HepG2 (cell line): ENCODE measurements around the gene OLFM2. TPM values are rescaled to one million over a fixed set of nuclear protein-coding genes. Genes with fewer than 3 reads are reported as not detected.

Source experiments
- ATF6 ChIP-seq: sonication (generic); formaldehyde crosslinking; conservative IDR thresholded peaks from 2 replicates; pipeline ENCODE4 v1.4.0; 2020; ENCODE audit warnings: missing genetic modification reagents
- ATF7-NPFF ChIP-seq: sonication (generic); formaldehyde crosslinking; IDR thresholded peaks from 2 replicates; pipeline ENCODE4 v1.8.1; 2023; ENCODE audit warnings: mild to moderate bottlenecking, low read depth, missing genetic modification reagents, moderate library complexity
- DMAP1 ChIP-seq: IDR thresholded peaks from 2 replicates; pipeline ENCODE4 v1.6.1; 2016
- DR1 ChIP-seq: sonication (generic); formaldehyde crosslinking; IDR thresholded peaks from 2 replicates; pipeline ENCODE4 v1.8.0; 2021; ENCODE audit warnings: mild to moderate bottlenecking, missing genetic modification reagents, inconsistent platforms
- FIP1L1 ChIP-seq: fragments of 200-400 bp; formaldehyde crosslinking; IDR thresholded peaks from 2 replicates; pipeline ENCODE4 v1.6.1; 2018; ENCODE audit warnings: low read depth, mild to moderate bottlenecking, low read length, moderate library complexity, borderline replicate concordance; ENCODE audit not compliant: insufficient read depth
- HMG20A ChIP-seq: IDR thresholded peaks from 2 replicates; pipeline ENCODE4 v1.6.1; 2016; ENCODE audit warnings: borderline replicate concordance
- HOXA5 ChIP-seq: sonication (generic); formaldehyde crosslinking; IDR thresholded peaks from 2 replicates; pipeline ENCODE4 v1.4.0; 2020; ENCODE audit warnings: missing genetic modification reagents
- KAT8 ChIP-seq: IDR thresholded peaks from 2 replicates; pipeline ENCODE4 v1.6.1; 2016; ENCODE audit warnings: missing genetic modification reagents, missing compliant biosample characterization
- MLXIP ChIP-seq: sonication (generic); formaldehyde crosslinking; IDR thresholded peaks from 2 replicates; pipeline ENCODE4 v1.9.0; 2021; ENCODE audit warnings: missing genetic modification reagents, borderline replicate concordance
- MNT ChIP-seq: fragments of 450-650 bp; IDR thresholded peaks from 2 replicates; pipeline ENCODE4 v1.6.1; 2016
- MTERF4 ChIP-seq: sonication (generic); formaldehyde crosslinking; IDR thresholded peaks from 2 replicates; pipeline ENCODE4 v1.8.0; 2023; ENCODE audit warnings: mild to moderate bottlenecking, missing genetic modification reagents
- MXD3 ChIP-seq: IDR thresholded peaks from 2 replicates; pipeline ENCODE4 v1.6.1; 2016; ENCODE audit warnings: mild to moderate bottlenecking, missing biosample characterization, missing genetic modification reagents
- PHF8 ChIP-seq: sonication (generic); formaldehyde crosslinking; IDR thresholded peaks from 2 replicates; pipeline ENCODE4 v1.5.0; 2020; ENCODE audit warnings: missing genetic modification reagents
- SALL2 ChIP-seq: sonication (generic); formaldehyde crosslinking; IDR thresholded peaks from 2 replicates; pipeline ENCODE4 v1.8.1; 2023; ENCODE audit warnings: mild to moderate bottlenecking, missing genetic modification reagents, inconsistent platforms
- TAF1 ChIP-seq: sonication (generic); formaldehyde crosslinking; IDR thresholded peaks from 2 replicates; pipeline ENCODE4 v1.4.0; 2020; ENCODE audit warnings: missing genetic modification reagents
- ZKSCAN5 ChIP-seq: sonication (generic); formaldehyde crosslinking; IDR thresholded peaks from 2 replicates; pipeline ENCODE4 v1.5.1; 2020; ENCODE audit warnings: mild to moderate bottlenecking, missing genetic modification reagents
- ZNF124 ChIP-seq: sonication (generic); formaldehyde crosslinking; IDR thresholded peaks from 2 replicates; pipeline ENCODE4 v1.4.0; 2020; ENCODE audit warnings: missing genetic modification reagents
- ZNF329 ChIP-seq: sonication (generic); formaldehyde crosslinking; IDR thresholded peaks from 2 replicates; pipeline ENCODE4 v1.9.0; 2021; ENCODE audit warnings: low read depth, mild to moderate bottlenecking, missing genetic modification reagents
- ZNF44 ChIP-seq: sonication (generic); formaldehyde crosslinking; IDR thresholded peaks from 2 replicates; pipeline ENCODE4 v1.5.1; 2020; ENCODE audit warnings: mild to moderate bottlenecking, missing genetic modification reagents
- ZNF652 ChIP-seq: IDR thresholded peaks from 2 replicates; pipeline ENCODE4 v1.6.1; 2016; ENCODE audit warnings: low read depth, borderline replicate concordance
- ZNF709 ChIP-seq: sonication (generic); formaldehyde crosslinking; IDR thresholded peaks from 2 replicates; pipeline ENCODE4 v1.5.0; 2020; ENCODE audit warnings: mild to moderate bottlenecking, missing genetic modification reagents
- polyA plus RNA-seq, 8 experiments: library from polyadenylated mRNA; depleted of rRNA in 3 of 8; stranded (reverse) in 7 of 8; unstranded in 1 of 8; fragments of >200 nt; fragmentation: Illumina TruSeq in 4 of 8; extraction: Trizol in 4 of 8; gene quantifications; 2 replicates each; pipeline versions ENCODE4 v1.2.1 to v1.2.3, GENCODE V29; 2011 to 2016; ENCODE audit warnings: low read depth in 4 of 8, missing spikeins in 1 of 8, mixed read lengths in 1 of 8; ENCODE audit not compliant: insufficient read depth in 1 of 8
- total RNA-seq, 5 experiments: library from RNA; depleted of rRNA; stranded (reverse); fragments of >200 nt; fragmentation: Illumina TruSeq; extraction: Trizol; gene quantifications; 2 replicates each; pipeline ENCODE4 v1.2.3, GENCODE V29; 2016; ENCODE audit warnings: low read depth in 1 of 5

OLFM2 gene
- total and polyA plus RNA-seq, 2 of the 13 experiments (the other 11 are each of a cell fraction or from before 2014, with no cell fraction given): 0.20 to 0.51 TPM

GRCh38 chr19:9934132-9934950, 2.0 kb downstream of the OLFM2 start (continued):
- TF ChIP-seq DR1 (CRISPR knock-in tag): no peak
- TF ChIP-seq MLXIP (CRISPR knock-in tag): no peak
- no peak for TF ChIP-seq HMG20A (CRISPR knock-in tag)
- no peak for TF ChIP-seq MXD3 (CRISPR knock-in tag)
- TF ChIP-seq KAT8 (CRISPR knock-in tag): 0 out of 2 replicates have a peak, but pooled peaks have one; percentile 26
- TF ChIP-seq ZKSCAN5 (CRISPR knock-in tag): no peak
- 0 out of 2 replicates have a peak, but pooled peaks have one; percentile 37 for TF ChIP-seq SALL2 (CRISPR knock-in tag)
- TF ChIP-seq MNT: no peak
- TF ChIP-seq ATF7-NPFF (CRISPR knock-in tag): no peak
- no peak for TF ChIP-seq ZNF652 (CRISPR knock-in tag)
- no peak for TF ChIP-seq ZNF709
- TF ChIP-seq FIP1L1: no peak
- TF ChIP-seq DMAP1 (CRISPR knock-in tag): no peak
- TF ChIP-seq ATF6 (CRISPR knock-in tag): no peak
- no peak for TF ChIP-seq MTERF4 (CRISPR knock-in tag)
- TF ChIP-seq HOXA5 (CRISPR knock-in tag): peak; percentile 54; the same call in 1 of the 2 replicates
- TF ChIP-seq ZNF124: no peak
- TF ChIP-seq PHF8 (CRISPR knock-in tag): no peak
- no peak for TF ChIP-seq ZNF44 (CRISPR knock-in tag)
- TF ChIP-seq TAF1 (CRISPR knock-in tag): 0 out of 2 replicates have a peak, but pooled peaks have one; percentile 25
- no peak for TF ChIP-seq ZNF329 (CRISPR knock-in tag)
